Omental fat pad (tissue), 4 donors: ENCODE data around the gene GLIS1. TPM values are rescaled to one million over a fixed set of nuclear protein-coding genes. Genes with fewer than 3 reads are reported as not detected.
"Not testable (repeated sequence)": the region's sequence is repeated elsewhere in the genome, so short reads cannot be mapped to it uniquely, and the experiment has no call there.

Experiments used
- ATAC-seq: fragments of 150-250 bp; one replicate; pipeline ENCODE4 v1.9.1; 2016; ENCODE audit warnings: mild to moderate bottlenecking, moderate library complexity; ENCODE audit not compliant: low FRiP score
- DNase-seq: peaks from one replicate; pipeline ENCODE4 v3.0.0-alpha.2; 2019; ENCODE audit warnings: low spot score
- total RNA-seq, 4 donors: library from RNA; depleted of rRNA; stranded (reverse); fragments of >200 nt; gene quantifications; one replicate each; pipeline ENCODE4 v1.1.0, GENCODE V29; 2016
- TF ChIP-seq, protein P1 (sequence below), 3 donors: fragments of 450-650 bp; IDR thresholded peaks; one replicate each; pipeline ENCODE4 v1.5.1; 2016 to 2017; ENCODE audit warnings: antibody characterized with exemption in 3 of 3, mild to moderate bottlenecking in 3 of 3, moderate library complexity in 2 of 3

Gene GLIS1
- total RNA-seq, 4 donors from 2014 or later: 0.19 to 1.4 (median 0.75) TPM

DNA sequence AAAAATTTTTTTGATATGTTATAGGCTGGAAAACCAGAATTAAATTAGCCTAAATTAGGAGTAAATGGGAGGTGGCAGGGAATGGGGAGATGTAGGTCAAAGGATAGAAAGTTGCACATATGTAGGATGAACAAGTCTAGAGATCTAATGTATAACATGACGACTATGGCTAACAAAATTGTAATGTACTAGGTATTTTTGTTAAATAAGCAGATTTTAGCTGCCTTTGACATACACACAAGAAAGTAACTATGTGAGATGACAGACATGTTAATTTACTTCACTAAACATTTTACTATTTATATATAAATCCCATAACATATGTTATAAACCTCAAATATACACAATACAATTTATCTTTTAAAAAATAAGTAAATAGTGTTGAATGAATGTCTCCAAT, 30.2 kb upstream of the GLIS1 start:
- no peak for ATAC-seq
- TF ChIP-seq, protein P1, sequence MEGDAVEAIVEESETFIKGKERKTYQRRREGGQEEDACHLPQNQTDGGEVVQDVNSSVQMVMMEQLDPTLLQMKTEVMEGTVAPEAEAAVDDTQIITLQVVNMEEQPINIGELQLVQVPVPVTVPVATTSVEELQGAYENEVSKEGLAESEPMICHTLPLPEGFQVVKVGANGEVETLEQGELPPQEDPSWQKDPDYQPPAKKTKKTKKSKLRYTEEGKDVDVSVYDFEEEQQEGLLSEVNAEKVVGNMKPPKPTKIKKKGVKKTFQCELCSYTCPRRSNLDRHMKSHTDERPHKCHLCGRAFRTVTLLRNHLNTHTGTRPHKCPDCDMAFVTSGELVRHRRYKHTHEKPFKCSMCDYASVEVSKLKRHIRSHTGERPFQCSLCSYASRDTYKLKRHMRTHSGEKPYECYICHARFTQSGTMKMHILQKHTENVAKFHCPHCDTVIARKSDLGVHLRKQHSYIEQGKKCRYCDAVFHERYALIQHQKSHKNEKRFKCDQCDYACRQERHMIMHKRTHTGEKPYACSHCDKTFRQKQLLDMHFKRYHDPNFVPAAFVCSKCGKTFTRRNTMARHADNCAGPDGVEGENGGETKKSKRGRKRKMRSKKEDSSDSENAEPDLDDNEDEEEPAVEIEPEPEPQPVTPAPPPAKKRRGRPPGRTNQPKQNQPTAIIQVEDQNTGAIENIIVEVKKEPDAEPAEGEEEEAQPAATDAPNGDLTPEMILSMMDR (IDR thresholded peaks at IDR 0.05): no peak

DNA sequence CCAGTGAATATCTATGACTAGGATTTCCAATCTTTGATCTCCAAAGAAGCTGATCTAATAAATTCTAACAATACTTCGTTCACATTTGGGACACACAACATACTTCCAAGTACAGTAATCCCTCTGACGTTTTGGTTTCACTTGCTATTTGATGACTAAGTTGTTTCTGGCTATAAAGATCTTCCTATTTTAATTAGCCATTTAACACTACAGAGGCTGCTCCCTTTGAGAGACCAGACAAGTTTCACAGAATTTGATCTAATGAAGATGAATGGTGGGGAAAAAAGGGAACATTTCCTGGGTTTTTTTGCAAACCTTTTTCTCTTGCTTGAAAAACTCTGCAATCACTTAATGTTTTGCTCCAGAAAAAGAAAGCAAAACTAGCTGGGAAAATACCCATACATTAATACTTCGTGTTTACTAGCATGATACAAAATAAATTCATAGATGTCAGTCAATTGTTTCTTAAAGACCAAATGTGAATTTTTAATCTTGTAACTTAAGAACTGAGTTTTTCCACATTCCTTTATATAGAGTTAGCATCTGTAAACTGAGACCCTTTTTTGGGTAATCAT, 28.0 kb upstream of the GLIS1 start:
- TF ChIP-seq, protein P1 (IDR thresholded peaks at IDR 0.05): no peak
- no peak for ATAC-seq
- DNase-seq: no peak

More for the DNA sequence above, 30.2 kb upstream of the GLIS1 start:
- DNase-seq: no peak

DNA sequence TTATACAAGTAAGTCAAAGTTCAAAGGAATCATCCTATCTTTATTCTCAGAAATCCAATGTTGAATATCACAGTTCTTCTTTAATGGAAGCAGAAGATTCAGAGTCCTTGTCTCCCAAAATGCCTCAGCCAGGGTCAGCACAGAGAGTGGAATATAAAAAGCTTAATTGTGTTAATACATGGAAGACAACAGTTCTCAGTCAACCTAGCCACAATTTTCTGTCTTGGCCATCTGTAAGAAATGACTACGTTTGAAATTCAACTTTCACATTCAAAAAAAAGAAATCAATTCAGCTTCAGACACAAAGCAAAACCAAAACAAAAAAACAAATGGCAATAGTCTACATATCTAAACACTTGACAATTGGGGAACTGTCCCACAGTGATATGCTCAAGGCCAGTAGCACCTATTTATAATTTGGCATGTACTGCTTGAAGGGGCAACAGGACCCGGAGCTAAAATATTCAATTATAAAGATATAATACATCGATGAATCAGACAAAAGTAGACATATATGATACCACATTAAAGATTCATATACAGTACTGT, 27.3 kb upstream of the GLIS1 start:
- TF ChIP-seq, protein P1 (IDR thresholded peaks at IDR 0.05): no peak
- ATAC-seq: no peak
- DNase-seq: no peak

DNA sequence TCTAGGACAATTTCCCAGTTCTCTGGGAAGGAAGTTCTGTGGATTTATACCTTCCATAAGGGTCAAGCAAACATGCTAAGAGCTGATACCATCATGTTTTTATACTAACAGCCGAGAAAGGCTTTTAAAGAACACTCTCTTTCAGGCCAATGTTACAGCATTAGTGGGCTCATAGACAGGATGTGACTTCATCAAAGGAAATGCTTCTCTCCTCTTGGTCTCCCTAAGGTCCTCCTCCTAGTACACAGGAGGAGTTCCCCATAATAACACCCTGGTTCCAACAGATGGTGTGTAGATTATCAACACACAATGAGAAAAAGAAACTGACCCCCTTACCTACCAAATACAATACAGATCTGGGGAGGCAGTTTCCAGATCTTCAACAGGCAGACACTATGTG, 26.7 kb upstream of the GLIS1 start:
- TF ChIP-seq, protein P1 (IDR thresholded peaks at IDR 0.05): no peak
- DNase-seq (no peak), ATAC-seq (no peak)

DNA sequence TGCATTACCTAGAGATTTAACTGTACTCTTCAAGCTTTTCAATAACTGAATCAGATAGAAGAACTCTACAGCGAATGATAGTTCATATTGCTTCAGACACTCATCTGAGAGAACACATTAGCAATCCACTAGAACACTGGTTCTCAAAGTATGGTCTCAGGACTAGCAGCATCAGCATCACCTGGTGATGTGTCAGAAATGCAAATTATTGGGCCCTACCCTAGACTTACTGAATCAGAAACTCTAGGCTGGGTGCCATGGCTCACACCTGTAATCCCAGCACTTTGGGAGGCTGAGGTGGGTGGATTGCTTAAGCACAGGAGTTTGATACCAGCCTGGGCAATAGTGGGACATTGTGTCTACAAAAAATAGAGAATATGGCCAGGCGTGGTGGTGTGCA, 24.9 kb upstream of the GLIS1 start:
- ATAC-seq: no peak
- TF ChIP-seq, protein P1 (IDR thresholded peaks at IDR 0.05): no peak
- DNase-seq: no peak

DNA sequence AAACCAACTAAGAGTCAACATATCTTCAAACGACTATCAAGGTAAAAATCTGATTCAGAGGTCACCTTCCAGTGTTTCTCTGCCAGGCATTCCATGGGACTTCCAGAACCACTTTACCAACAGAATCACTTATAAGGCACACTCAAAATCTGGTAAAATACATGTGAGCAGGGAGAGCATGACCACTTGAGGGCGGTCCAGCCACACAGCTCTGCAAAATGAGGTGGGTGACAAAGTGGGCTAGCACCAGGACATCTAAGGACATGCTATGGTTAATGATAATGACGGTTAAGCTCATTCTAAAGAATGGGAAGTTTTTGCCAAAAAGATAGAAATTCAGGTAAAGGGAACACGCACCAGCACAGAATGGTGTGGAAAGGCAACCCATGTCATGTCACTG, 24.5 kb upstream of the GLIS1 start:
- DNase-seq: no peak
- ATAC-seq: no peak
- TF ChIP-seq, protein P1 (IDR thresholded peaks at IDR 0.05): no peak

DNA sequence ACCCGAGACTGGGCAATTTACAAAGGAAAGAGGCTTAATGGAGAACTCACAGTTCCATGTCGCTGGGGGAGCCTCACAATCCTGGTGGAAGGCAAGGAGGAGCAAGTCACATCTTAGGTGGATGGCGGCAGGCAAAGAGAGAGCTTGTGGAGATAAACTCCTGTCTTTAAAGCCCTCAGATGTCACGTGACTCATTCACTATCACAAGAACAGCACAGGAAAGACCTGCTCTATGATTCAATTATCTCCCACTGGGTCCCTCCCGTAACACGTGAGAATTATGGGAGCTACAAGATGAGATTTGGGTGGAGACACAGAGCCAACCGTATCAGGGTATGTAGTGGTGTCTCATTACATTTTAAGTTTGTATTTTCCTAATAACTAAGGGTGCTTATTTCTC, 21.5 kb upstream of the GLIS1 start:
- ATAC-seq, DNase-seq: not testable (repeated sequence)
